HEK293 (cell line): ENCODE data around the gene TEX52.

ENCODE experiments used
- CTCF ChIA-PET: fragments of 350-600 bp; formaldehyde crosslinking; extraction: SDS; loops from one replicate; lab custom pipeline; 2021; ENCODE audit warnings: antibody characterized with exemption; lab: Yijun Ruan, JAX
- POLR2A ChIA-PET: fragments of 300-600 bp; formaldehyde crosslinking; extraction: SDS; loops from one replicate; lab custom pipeline; 2020; ENCODE audit warnings: antibody characterized with exemption, inconsistent platforms; lab: Yijun Ruan, JAX
- H3K27ac ChIP-seq: fragments of 200-500 bp; sonication (Bioruptor generic); 2 replicates; pipeline ENCODE4 v1.5.1; 2014; ENCODE audit warnings: low read depth, low read length, control low read depth, inconsistent platforms; ENCODE audit errors: extremely low read depth
- H3K36me3 ChIP-seq, 2 experiments: fragments of 200-500 bp in 1 of 2; sonication (Bioruptor generic) in 1 of 2; 1 replicate in 1 of 2; 2 replicates in 1 of 2; pipeline ENCODE4 v1.5.1; 2014 to 2017; ENCODE audit warnings: inconsistent platforms in 2 of 2, low read length in 2 of 2; ENCODE audit not compliant: control insufficient read depth in 2 of 2, insufficient read depth in 1 of 2
- H3K4me1 ChIP-seq: fragments of 200-500 bp; sonication (Bioruptor generic); 2 replicates; pipeline ENCODE4 v1.5.1; 2014; ENCODE audit warnings: mild to moderate bottlenecking, low read length, inconsistent platforms; ENCODE audit not compliant: control insufficient read depth, insufficient read depth
- H3K4me3 ChIP-seq: 2 replicates; pipeline ENCODE4 v1.5.1; 2011; ENCODE audit warnings: low read depth, mild to moderate bottlenecking, control low read depth, low read length, moderate library complexity
- H3K9me3 ChIP-seq: fragments of 200-500 bp; sonication (Bioruptor generic); 2 replicates; pipeline ENCODE4 v1.5.1; 2014; ENCODE audit warnings: low read depth, low read length, inconsistent platforms; ENCODE audit not compliant: control insufficient read depth, insufficient read depth
- KLF9 ChIP-seq: fragments of 450-650 bp; formaldehyde crosslinking; IDR thresholded peaks from 2 replicates; pipeline ENCODE4 v1.5.1; 2016; ENCODE audit warnings: missing biosample characterization, missing genetic modification characterization, low read depth
- TRIM28 ChIP-seq: IDR thresholded peaks from 2 replicates; pipeline ENCODE4 v1.6.1; 2011; ENCODE audit warnings: low read length, control low read depth, borderline replicate concordance
- ZNF280D ChIP-seq: fragments of 450-650 bp; formaldehyde crosslinking; IDR thresholded peaks from 2 replicates; pipeline ENCODE4 v1.5.1; 2016; ENCODE audit warnings: missing biosample characterization, missing genetic modification characterization
- ZNF335 ChIP-seq: fragments of 450-650 bp; formaldehyde crosslinking; conservative IDR thresholded peaks from 2 replicates; pipeline ENCODE4 v1.5.1; 2016; ENCODE audit warnings: missing biosample characterization, missing genetic modification characterization
- ZNF341 ChIP-seq: fragments of 450-650 bp; formaldehyde crosslinking; IDR thresholded peaks from 2 replicates; pipeline ENCODE4; 2016; ENCODE audit warnings: low read depth, missing biosample characterization, missing genetic modification characterization
- ZNF354C ChIP-seq: fragments of 450-650 bp; formaldehyde crosslinking; IDR thresholded peaks from 2 replicates; pipeline ENCODE4 v1.5.1; 2016; ENCODE audit warnings: missing biosample characterization, missing genetic modification characterization, low read depth, borderline replicate concordance
- ZNF423 ChIP-seq: fragments of 450-650 bp; formaldehyde crosslinking; IDR thresholded peaks from 2 replicates; pipeline ENCODE4 v1.5.1; 2016; ENCODE audit warnings: missing biosample characterization, missing genetic modification characterization
- ZNF48 ChIP-seq: fragments of 450-650 bp; formaldehyde crosslinking; IDR thresholded peaks from 2 replicates; pipeline ENCODE4 v1.5.1; 2016; ENCODE audit warnings: missing biosample characterization, missing genetic modification characterization
- ZNF488 ChIP-seq: fragments of 450-650 bp; formaldehyde crosslinking; IDR thresholded peaks from 2 replicates; pipeline ENCODE4 v1.5.1; 2016; ENCODE audit warnings: missing biosample characterization, missing genetic modification characterization
- ZNF580 ChIP-seq: fragments of 450-650 bp; formaldehyde crosslinking; IDR thresholded peaks from 2 replicates; pipeline ENCODE4 v1.5.1; 2016; ENCODE audit warnings: missing biosample characterization, missing genetic modification characterization
- ZNF585B ChIP-seq: fragments of 450-650 bp; formaldehyde crosslinking; IDR thresholded peaks from 2 replicates; pipeline ENCODE4 v1.5.1; 2016; ENCODE audit warnings: missing biosample characterization, missing genetic modification characterization
- ZNF664 ChIP-seq: fragments of 450-650 bp; formaldehyde crosslinking; IDR thresholded peaks from 2 replicates; pipeline ENCODE4 v1.5.1; 2016; ENCODE audit warnings: missing biosample characterization, missing genetic modification characterization
- ZNF692 ChIP-seq: fragments of 450-650 bp; formaldehyde crosslinking; IDR thresholded peaks from 2 replicates; pipeline ENCODE4 v1.5.1; 2016; ENCODE audit warnings: missing biosample characterization, missing genetic modification characterization
- TF ChIP-seq, protein P1 (sequence below): fragments of 450-650 bp; formaldehyde crosslinking; IDR thresholded peaks from 2 replicates; pipeline ENCODE4 v1.5.0; 2017; ENCODE audit warnings: missing biosample characterization, missing genetic modification characterization, borderline replicate concordance
- TF ChIP-seq, protein P2 (sequence below): fragments of 450-650 bp; formaldehyde crosslinking; IDR thresholded peaks from 2 replicates; pipeline ENCODE4 v1.5.1; 2016; ENCODE audit warnings: missing biosample characterization, missing genetic modification characterization
- TF ChIP-seq, protein P3 (sequence below): fragments of 450-650 bp; formaldehyde crosslinking; IDR thresholded peaks from 2 replicates; pipeline ENCODE4 v1.5.1; 2016; ENCODE audit warnings: missing biosample characterization, missing genetic modification characterization
- TF ChIP-seq, protein P4 (sequence below): fragments of 450-650 bp; IDR thresholded peaks from 2 replicates; pipeline ENCODE4 v1.5.1; 2018; ENCODE audit warnings: missing biosample characterization, missing genetic modification characterization

TEX52 gene

GRCh38 chr12:2854669-2855453, 2.0 kb downstream of the TEX52 start:
- no peaks in the 10 kb centered on the region for H3K4me1 ChIP-seq
- no peaks in the 10 kb centered on the region for H3K9me3 ChIP-seq
- peaks cover 6 to 29% of the 10 kb centered on the region in 2 experiments for H3K36me3 ChIP-seq
- no peak overlapping the region for H3K4me3 ChIP-seq
- TF ChIP-seq ZNF354C (tag by site-specific recombination) (no peak), ZNF692 (tag by site-specific recombination) (no peak), ZNF335 (no peak), ZNF664 (no peak), ZNF585B (tag by site-specific recombination) (no peak), TRIM28 (no peak), KLF9 (tag by site-specific recombination) (no peak), ZNF423 (tag by site-specific recombination) (no peak), ZNF48 (tag by site-specific recombination) (no peak), ZNF580 (tag by site-specific recombination) (no peak)
- TF ChIP-seq, protein P1, sequence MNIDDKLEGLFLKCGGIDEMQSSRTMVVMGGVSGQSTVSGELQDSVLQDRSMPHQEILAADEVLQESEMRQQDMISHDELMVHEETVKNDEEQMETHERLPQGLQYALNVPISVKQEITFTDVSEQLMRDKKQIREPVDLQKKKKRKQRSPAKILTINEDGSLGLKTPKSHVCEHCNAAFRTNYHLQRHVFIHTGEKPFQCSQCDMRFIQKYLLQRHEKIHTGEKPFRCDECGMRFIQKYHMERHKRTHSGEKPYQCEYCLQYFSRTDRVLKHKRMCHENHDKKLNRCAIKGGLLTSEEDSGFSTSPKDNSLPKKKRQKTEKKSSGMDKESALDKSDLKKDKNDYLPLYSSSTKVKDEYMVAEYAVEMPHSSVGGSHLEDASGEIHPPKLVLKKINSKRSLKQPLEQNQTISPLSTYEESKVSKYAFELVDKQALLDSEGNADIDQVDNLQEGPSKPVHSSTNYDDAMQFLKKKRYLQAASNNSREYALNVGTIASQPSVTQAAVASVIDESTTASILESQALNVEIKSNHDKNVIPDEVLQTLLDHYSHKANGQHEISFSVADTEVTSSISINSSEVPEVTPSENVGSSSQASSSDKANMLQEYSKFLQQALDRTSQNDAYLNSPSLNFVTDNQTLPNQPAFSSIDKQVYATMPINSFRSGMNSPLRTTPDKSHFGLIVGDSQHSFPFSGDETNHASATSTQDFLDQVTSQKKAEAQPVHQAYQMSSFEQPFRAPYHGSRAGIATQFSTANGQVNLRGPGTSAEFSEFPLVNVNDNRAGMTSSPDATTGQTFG (tag by site-specific recombination): no peak
- ChIA-PET CTCF (interaction anchor here (0.6 to 2.2 kb wide), 14 partner anchors 8 to 230 kb away, joined by 3 to 20 read pairs (median 5); no protein-coding TSS in a partner anchor), POLR2A (interaction anchor here (1.3 to 1.7 kb wide), 2 partner anchors 9 kb away, joined by 4 to 7 read pairs; no protein-coding TSS in a partner anchor)
- H3K27ac ChIP-seq: no peak overlapping the region

DNA sequence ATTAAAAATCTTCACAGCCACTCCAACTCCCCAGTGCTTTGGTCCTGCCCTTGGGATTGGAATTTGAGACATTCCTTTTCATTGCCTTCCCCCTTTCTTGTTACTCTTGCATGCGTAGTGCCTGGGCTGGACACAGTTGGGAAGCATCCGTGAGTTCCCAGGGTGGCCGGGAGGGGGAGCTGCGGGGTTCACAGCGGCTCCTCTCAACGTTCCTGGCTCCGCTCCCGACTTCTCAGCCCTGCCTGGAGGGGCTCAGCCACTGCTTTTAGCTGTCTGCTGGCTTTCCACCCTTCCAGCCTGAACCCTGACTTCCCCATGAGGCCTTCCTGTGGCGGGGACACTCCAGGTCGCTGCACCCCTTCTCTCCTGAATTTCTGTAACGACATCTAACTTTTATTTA, 3.2 kb downstream of the TEX52 start:
- H3K9me3 ChIP-seq: no peaks in the 10 kb centered on the region
- no peak overlapping the region for H3K4me3 ChIP-seq
- CTCF ChIA-PET: interaction anchor here (0.6 to 2.2 kb wide), 26 partner anchors 8 to 302 kb away, joined by 3 to 20 read pairs (median 4); no protein-coding TSS in a partner anchor
- POLR2A ChIA-PET: interaction anchor here (1.0 to 1.7 kb wide), 3 partner anchors 8 to 37 kb away, joined by 4 to 7 read pairs (median 6); partner anchors contain the start of gene TULP3
- peaks cover 2 to 16% of the 10 kb centered on the region in 2 experiments for H3K36me3 ChIP-seq
- no peaks in the 10 kb centered on the region for H3K4me1 ChIP-seq
- H3K27ac ChIP-seq: no peak overlapping the region
- TF ChIP-seq, protein P2, sequence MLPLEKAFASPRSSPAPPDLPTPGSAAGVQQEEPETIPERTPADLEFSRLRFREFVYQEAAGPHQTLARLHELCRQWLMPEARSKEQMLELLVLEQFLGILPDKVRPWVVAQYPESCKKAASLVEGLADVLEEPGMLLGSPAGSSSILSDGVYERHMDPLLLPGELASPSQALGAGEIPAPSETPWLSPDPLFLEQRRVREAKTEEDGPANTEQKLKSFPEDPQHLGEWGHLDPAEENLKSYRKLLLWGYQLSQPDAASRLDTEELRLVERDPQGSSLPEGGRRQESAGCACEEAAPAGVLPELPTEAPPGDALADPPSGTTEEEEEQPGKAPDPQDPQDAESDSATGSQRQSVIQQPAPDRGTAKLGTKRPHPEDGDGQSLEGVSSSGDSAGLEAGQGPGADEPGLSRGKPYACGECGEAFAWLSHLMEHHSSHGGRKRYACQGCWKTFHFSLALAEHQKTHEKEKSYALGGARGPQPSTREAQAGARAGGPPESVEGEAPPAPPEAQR (tag by site-specific recombination): no peak
- no peak for TF ChIP-seq ZNF280D (tag by site-specific recombination)
- TF ChIP-seq, protein P3, sequence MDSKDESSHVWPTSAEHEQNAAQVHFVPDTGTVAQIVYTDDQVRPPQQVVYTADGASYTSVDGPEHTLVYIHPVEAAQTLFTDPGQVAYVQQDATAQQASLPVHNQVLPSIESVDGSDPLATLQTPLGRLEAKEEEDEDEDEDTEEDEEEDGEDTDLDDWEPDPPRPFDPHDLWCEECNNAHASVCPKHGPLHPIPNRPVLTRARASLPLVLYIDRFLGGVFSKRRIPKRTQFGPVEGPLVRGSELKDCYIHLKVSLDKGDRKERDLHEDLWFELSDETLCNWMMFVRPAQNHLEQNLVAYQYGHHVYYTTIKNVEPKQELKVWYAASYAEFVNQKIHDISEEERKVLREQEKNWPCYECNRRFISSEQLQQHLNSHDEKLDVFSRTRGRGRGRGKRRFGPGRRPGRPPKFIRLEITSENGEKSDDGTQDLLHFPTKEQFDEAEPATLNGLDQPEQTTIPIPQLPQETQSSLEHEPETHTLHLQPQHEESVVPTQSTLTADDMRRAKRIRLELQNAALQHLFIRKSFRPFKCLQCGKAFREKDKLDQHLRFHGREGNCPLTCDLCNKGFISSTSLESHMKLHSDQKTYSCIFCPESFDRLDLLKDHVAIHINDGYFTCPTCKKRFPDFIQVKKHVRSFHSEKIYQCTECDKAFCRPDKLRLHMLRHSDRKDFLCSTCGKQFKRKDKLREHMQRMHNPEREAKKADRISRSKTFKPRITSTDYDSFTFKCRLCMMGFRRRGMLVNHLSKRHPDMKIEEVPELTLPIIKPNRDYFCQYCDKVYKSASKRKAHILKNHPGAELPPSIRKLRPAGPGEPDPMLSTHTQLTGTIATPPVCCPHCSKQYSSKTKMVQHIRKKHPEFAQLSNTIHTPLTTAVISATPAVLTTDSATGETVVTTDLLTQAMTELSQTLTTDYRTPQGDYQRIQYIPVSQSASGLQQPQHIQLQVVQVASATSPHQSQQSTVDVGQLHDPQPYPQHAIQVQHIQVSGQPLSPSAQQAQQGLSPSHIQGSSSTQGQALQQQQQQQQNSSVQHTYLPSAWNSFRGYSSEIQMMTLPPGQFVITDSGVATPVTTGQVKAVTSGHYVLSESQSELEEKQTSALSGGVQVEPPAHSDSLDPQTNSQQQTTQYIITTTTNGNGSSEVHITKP: 0 out of 2 replicates have a peak, but pooled peaks have one; percentile 41
- TF ChIP-seq, protein P4, sequence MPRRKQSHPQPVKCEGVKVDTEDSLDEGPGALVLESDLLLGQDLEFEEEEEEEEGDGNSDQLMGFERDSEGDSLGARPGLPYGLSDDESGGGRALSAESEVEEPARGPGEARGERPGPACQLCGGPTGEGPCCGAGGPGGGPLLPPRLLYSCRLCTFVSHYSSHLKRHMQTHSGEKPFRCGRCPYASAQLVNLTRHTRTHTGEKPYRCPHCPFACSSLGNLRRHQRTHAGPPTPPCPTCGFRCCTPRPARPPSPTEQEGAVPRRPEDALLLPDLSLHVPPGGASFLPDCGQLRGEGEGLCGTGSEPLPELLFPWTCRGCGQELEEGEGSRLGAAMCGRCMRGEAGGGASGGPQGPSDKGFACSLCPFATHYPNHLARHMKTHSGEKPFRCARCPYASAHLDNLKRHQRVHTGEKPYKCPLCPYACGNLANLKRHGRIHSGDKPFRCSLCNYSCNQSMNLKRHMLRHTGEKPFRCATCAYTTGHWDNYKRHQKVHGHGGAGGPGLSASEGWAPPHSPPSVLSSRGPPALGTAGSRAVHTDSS (tag by site-specific recombination): no peak
- TF ChIP-seq ZNF341 (tag by site-specific recombination): no peak; the same call in 1 of the 2 replicates
- TF ChIP-seq ZNF488 (tag by site-specific recombination): no peak
